ENCODE data around the gene DIP2C. TPM values are rescaled to one million over a fixed set of nuclear protein-coding genes. Genes with fewer than 3 reads are reported as not detected.
"Not testable (repeated sequence)": the region's sequence is repeated elsewhere in the genome, so short reads cannot be mapped to it uniquely, and the experiment has no call there.

Gene DIP2C
- total RNA-seq, 1 donor from 2014 or later, result 23.1 TPM

GRCh38 chr10:586151-586550, 103.3 kb downstream of the DIP2C start:
- H3K4me3 Mint-ChIP-seq, result peak overlapping the region; percentile 46
- H3K4me1 Mint-ChIP-seq (ENCODE audit: unreplicated experiment), result peaks cover 64% of the 10 kb centered on the region
- no peaks in the 10 kb centered on the region for H3K27me3 Mint-ChIP-seq
- no peaks in the 10 kb centered on the region for H3K9me3 Mint-ChIP-seq
- H3K27ac Mint-ChIP-seq, result peak overlapping the region; percentile 64
- TF ChIP-seq, protein P1, sequence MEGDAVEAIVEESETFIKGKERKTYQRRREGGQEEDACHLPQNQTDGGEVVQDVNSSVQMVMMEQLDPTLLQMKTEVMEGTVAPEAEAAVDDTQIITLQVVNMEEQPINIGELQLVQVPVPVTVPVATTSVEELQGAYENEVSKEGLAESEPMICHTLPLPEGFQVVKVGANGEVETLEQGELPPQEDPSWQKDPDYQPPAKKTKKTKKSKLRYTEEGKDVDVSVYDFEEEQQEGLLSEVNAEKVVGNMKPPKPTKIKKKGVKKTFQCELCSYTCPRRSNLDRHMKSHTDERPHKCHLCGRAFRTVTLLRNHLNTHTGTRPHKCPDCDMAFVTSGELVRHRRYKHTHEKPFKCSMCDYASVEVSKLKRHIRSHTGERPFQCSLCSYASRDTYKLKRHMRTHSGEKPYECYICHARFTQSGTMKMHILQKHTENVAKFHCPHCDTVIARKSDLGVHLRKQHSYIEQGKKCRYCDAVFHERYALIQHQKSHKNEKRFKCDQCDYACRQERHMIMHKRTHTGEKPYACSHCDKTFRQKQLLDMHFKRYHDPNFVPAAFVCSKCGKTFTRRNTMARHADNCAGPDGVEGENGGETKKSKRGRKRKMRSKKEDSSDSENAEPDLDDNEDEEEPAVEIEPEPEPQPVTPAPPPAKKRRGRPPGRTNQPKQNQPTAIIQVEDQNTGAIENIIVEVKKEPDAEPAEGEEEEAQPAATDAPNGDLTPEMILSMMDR (conservative IDR thresholded peaks at IDR 0.05), result no peak
- no peaks in the 10 kb centered on the region for H3K36me3 Mint-ChIP-seq
- DNase-seq (ENCODE audit: extremely low spot score, unreplicated experiment), result no peak

DNA sequence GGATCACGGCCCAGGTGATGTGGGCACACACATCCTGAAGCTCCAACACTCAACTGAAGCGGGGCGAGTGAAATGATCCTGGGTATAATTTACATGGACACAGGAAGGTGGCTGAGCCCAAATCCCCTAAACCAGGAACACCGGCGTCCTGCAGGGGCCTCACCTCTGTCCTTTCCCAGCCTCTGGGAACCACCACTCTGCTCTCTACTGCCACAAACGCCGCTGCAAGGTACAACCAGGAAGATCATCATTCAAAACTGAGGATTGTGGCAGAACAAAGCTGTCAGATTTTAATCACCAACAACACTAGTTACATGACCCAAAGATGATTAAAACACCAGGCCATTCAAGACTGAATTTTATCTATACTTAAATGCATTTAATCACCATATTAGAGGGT, 104.0 kb downstream of the DIP2C start:
- TF ChIP-seq, protein P1 (conservative IDR thresholded peaks at IDR 0.05), result no peak
- Mint-ChIP-seq H3K27me3 (no peaks in the 10 kb centered on the region), H3K36me3 (no peaks in the 10 kb centered on the region), H3K27ac (peak overlapping the region; percentile 64), H3K9me3 (no peaks in the 10 kb centered on the region), H3K4me1 (ENCODE audit: unreplicated experiment) (peaks cover 67% of the 10 kb centered on the region), H3K4me3 (no peak overlapping the region)
- no peak for DNase-seq (ENCODE audit: extremely low spot score, unreplicated experiment)

- H3K9me3 Mint-ChIP-seq; H3K27me3 Mint-ChIP-seq; H3K36me3 Mint-ChIP-seq; H3K4me3 Mint-ChIP-seq; DNase-seq (ENCODE audit: extremely low spot score, unreplicated experiment); H3K27ac Mint-ChIP-seq: not testable (repeated sequence)
- H3K4me1 Mint-ChIP-seq (ENCODE audit: unreplicated experiment), result peaks cover 60% of the 10 kb centered on the region
Measured at GRCh38 chr10:584497-585290, 104.8 kb downstream of the DIP2C start.

GRCh38 chr10:583433-583832, 106.0 kb downstream of the DIP2C start:
- no peak for DNase-seq (ENCODE audit: extremely low spot score, unreplicated experiment)
- H3K27me3 Mint-ChIP-seq, result no peaks in the 10 kb centered on the region
- H3K4me3 Mint-ChIP-seq, result no peak overlapping the region
- no peak overlapping the region for H3K27ac Mint-ChIP-seq
- H3K4me1 Mint-ChIP-seq (ENCODE audit: unreplicated experiment), result peaks cover 51% of the 10 kb centered on the region
- peaks cover 3% of the 10 kb centered on the region for H3K36me3 Mint-ChIP-seq
- TF ChIP-seq, protein P1 (conservative IDR thresholded peaks at IDR 0.05), result no peak
- no peaks in the 10 kb centered on the region for H3K9me3 Mint-ChIP-seq

DNA sequence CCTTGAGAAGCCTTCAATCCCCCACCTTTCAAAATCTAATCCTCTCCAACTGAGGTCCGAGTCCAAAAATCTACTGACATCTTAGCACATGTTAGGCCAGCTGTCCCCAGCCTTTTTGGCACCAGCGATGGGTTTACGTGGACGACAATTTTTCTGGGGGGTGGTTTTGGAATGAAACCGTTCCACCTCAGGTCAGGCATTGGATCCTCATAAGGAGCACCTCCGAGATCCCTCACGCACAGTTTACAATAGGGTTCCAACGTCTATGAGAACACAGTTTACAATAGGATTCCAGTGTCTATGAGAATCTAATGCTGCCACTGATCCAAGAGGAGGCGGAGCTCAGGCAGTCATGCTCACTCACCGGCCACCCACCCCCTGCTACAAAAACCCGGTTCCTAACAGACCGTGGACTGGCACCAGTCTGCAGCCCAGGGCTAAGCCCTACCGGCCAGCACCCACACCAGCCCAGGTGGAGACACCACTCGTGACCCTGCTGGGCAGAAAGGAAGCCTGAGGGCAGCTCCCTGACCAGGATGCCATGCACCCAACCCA, 107.6 kb downstream of the DIP2C start:
- Mint-ChIP-seq H3K4me1 (ENCODE audit: unreplicated experiment) (peaks cover 46% of the 10 kb centered on the region), H3K9me3 (no peaks in the 10 kb centered on the region), H3K36me3 (peaks cover 3% of the 10 kb centered on the region), H3K4me3 (no peak overlapping the region), H3K27ac (no peak overlapping the region), H3K27me3 (no peaks in the 10 kb centered on the region)
- TF ChIP-seq, protein P1 (conservative IDR thresholded peaks at IDR 0.05), result no peak
- DNase-seq (ENCODE audit: extremely low spot score, unreplicated experiment), result no peak

- Mint-ChIP-seq H3K9me3 (no peaks in the 10 kb centered on the region), H3K4me3 (no peak overlapping the region), H3K36me3 (peaks cover 3% of the 10 kb centered on the region), H3K4me1 (ENCODE audit: unreplicated experiment) (peaks cover 46% of the 10 kb centered on the region), H3K27ac (no peak overlapping the region), H3K27me3 (no peaks in the 10 kb centered on the region)
- TF ChIP-seq, protein P1 (conservative IDR thresholded peaks at IDR 0.05), result no peak
- no peak for DNase-seq (ENCODE audit: extremely low spot score, unreplicated experiment)
Measured at GRCh38 chr10:580778-581177, 108.7 kb downstream of the DIP2C start.

Data from type B pancreatic cell (in vitro differentiated cells).